ENCODE data around the gene DHDDS.

Gene DHDDS

GRCh38 chr1:26401891-26402290 lies 30.2 kb upstream of the DHDDS start:
- no peaks in the 10 kb centered on the region for H3K79me2 ChIP-seq (ENCODE audit: low read length)
- H3K27me3 ChIP-seq (replicated peaks; ENCODE audit: insufficient read depth, low read length) = peaks cover 42% of the 10 kb centered on the region
- H4K20me1 ChIP-seq (ENCODE audit: insufficient read depth, low read length) = no peaks in the 10 kb centered on the region
- no peak overlapping the region for H3K4me3 ChIP-seq (ENCODE audit: low read length)
- H3K9me3 ChIP-seq (replicated peaks; ENCODE audit: insufficient read depth, low read length) = no peaks in the 10 kb centered on the region
- no peak overlapping the region for H3K9ac ChIP-seq (ENCODE audit: low read length)
- TF ChIP-seq, protein P1, sequence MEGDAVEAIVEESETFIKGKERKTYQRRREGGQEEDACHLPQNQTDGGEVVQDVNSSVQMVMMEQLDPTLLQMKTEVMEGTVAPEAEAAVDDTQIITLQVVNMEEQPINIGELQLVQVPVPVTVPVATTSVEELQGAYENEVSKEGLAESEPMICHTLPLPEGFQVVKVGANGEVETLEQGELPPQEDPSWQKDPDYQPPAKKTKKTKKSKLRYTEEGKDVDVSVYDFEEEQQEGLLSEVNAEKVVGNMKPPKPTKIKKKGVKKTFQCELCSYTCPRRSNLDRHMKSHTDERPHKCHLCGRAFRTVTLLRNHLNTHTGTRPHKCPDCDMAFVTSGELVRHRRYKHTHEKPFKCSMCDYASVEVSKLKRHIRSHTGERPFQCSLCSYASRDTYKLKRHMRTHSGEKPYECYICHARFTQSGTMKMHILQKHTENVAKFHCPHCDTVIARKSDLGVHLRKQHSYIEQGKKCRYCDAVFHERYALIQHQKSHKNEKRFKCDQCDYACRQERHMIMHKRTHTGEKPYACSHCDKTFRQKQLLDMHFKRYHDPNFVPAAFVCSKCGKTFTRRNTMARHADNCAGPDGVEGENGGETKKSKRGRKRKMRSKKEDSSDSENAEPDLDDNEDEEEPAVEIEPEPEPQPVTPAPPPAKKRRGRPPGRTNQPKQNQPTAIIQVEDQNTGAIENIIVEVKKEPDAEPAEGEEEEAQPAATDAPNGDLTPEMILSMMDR (IDR thresholded peaks at IDR 0.05; ENCODE audit: low read length) = no peak
- TF ChIP-seq EZH2phosphoT487 (IDR thresholded peaks at IDR 0.05; ENCODE audit: low read length) (no peak), EZH2 (optimal IDR thresholded peaks at IDR 0.05; ENCODE audit: low read depth, low read length) (no peak)
- H3K4me1 ChIP-seq (ENCODE audit: low read length) = no peaks in the 10 kb centered on the region
- no peaks in the 10 kb centered on the region for H3K9me2 ChIP-seq (replicated peaks; ENCODE audit: insufficient read depth, low read length)
- DNase-seq = no peak
- H3K36me3 ChIP-seq (replicated peaks; ENCODE audit: insufficient read depth, low read length) = no peaks in the 10 kb centered on the region
- H3K4me2 ChIP-seq (ENCODE audit: low read depth, low read length) = no peak overlapping the region
- no peak overlapping the region for H3K27ac ChIP-seq (ENCODE audit: low read length)
- H2AFZ ChIP-seq (ENCODE audit: low read length) = no peak overlapping the region
- no peaks in the 10 kb centered on the region for H3F3A ChIP-seq (ENCODE audit: insufficient read depth, low read length)

DNA sequence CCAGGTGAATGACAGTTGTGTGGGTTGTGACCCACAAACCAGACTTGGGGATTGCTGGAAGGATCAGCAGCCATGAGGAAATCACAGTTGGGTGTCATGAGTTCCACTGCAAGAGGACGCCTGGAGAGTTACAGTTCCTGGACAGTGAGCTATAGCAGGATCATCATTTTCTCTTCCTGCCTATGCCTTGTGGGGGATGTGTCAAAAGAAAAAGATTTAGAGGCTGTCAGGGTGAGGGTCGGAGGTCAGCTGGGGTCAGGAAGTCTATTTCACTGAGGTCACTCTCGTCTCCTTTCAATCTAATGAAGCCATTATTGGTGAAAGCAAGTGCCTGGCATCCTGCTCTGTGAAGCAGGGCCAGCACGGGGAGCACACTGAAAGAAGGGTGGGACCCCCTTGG lies 28.5 kb upstream of the DHDDS start:
- peaks cover 50% of the 10 kb centered on the region for H3K27me3 ChIP-seq (replicated peaks; ENCODE audit: insufficient read depth, low read length)
- no peaks in the 10 kb centered on the region for H3K36me3 ChIP-seq (replicated peaks; ENCODE audit: insufficient read depth, low read length)
- no peaks in the 10 kb centered on the region for H3K9me3 ChIP-seq (replicated peaks; ENCODE audit: insufficient read depth, low read length)
- no peaks in the 10 kb centered on the region for H3K4me1 ChIP-seq (ENCODE audit: low read length)
- H2AFZ ChIP-seq (ENCODE audit: low read length) = no peak overlapping the region
- no peak overlapping the region for H3K4me3 ChIP-seq (ENCODE audit: low read length)
- no peaks in the 10 kb centered on the region for H4K20me1 ChIP-seq (ENCODE audit: insufficient read depth, low read length)
- DNase-seq = no peak
- H3K79me2 ChIP-seq (ENCODE audit: low read length) = no peaks in the 10 kb centered on the region
- TF ChIP-seq EZH2phosphoT487 (IDR thresholded peaks at IDR 0.05; ENCODE audit: low read length) (no peak), EZH2 (optimal IDR thresholded peaks at IDR 0.05; ENCODE audit: low read depth, low read length) (no peak)
- TF ChIP-seq, protein P1 (IDR thresholded peaks at IDR 0.05; ENCODE audit: low read length) = no peak
- no peaks in the 10 kb centered on the region for H3F3A ChIP-seq (ENCODE audit: insufficient read depth, low read length)
- H3K27ac ChIP-seq (ENCODE audit: low read length) = no peak overlapping the region
- no peak overlapping the region for H3K9ac ChIP-seq (ENCODE audit: low read length)
- no peaks in the 10 kb centered on the region for H3K9me2 ChIP-seq (replicated peaks; ENCODE audit: insufficient read depth, low read length)
- no peak overlapping the region for H3K4me2 ChIP-seq (ENCODE audit: low read depth, low read length)

DNA sequence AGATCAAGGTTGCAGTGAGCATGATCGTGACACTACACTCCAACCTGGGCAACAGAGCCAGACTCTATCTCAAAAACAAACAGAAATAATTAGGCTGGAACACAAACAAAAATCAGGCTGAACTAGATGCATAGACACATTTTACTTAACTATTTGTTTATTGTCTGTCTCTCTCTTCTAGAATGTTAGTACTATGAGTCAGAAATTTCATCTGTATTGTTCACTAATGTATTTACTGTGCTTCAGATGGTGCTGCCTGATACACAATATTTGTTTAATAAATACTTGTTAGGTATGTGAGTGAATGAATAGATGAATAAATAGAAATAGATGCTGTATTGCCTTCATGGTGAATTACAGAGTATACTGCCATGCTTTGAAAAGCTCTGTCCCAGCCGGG lies 27.5 kb upstream of the DHDDS start:
- no peak overlapping the region for H3K27ac ChIP-seq (ENCODE audit: low read length)
- H3K4me2 ChIP-seq (ENCODE audit: low read depth, low read length) = no peak overlapping the region
- no peaks in the 10 kb centered on the region for H3F3A ChIP-seq (ENCODE audit: insufficient read depth, low read length)
- H2AFZ ChIP-seq (ENCODE audit: low read length) = no peak overlapping the region
- no peak overlapping the region for H3K4me3 ChIP-seq (ENCODE audit: low read length)
- no peaks in the 10 kb centered on the region for H4K20me1 ChIP-seq (ENCODE audit: insufficient read depth, low read length)
- H3K4me1 ChIP-seq (ENCODE audit: low read length) = no peaks in the 10 kb centered on the region
- TF ChIP-seq, protein P1 (IDR thresholded peaks at IDR 0.05; ENCODE audit: low read length) = no peak
- TF ChIP-seq EZH2phosphoT487 (IDR thresholded peaks at IDR 0.05; ENCODE audit: low read length) (no peak), EZH2 (optimal IDR thresholded peaks at IDR 0.05; ENCODE audit: low read depth, low read length) (no peak)
- H3K36me3 ChIP-seq (replicated peaks; ENCODE audit: insufficient read depth, low read length) = no peaks in the 10 kb centered on the region
- no peaks in the 10 kb centered on the region for H3K9me2 ChIP-seq (replicated peaks; ENCODE audit: insufficient read depth, low read length)
- H3K27me3 ChIP-seq (replicated peaks; ENCODE audit: insufficient read depth, low read length) = peaks cover 60% of the 10 kb centered on the region
- H3K9ac ChIP-seq (ENCODE audit: low read length) = no peak overlapping the region
- no peak for DNase-seq
- no peaks in the 10 kb centered on the region for H3K9me3 ChIP-seq (replicated peaks; ENCODE audit: insufficient read depth, low read length)
- H3K79me2 ChIP-seq (ENCODE audit: low read length) = no peaks in the 10 kb centered on the region

Measured in MM.1S (cell line).